Activated T-helper 1 cell treated with anti-CD3 and anti-CD28 coated beads, Interleukin-2, amount 50 U/mL, for 16 hours (primary cell): ENCODE measurements around the gene EME2.
A peak's percentile ranks its signal among the peaks of the same experiment; 100 is the strongest.

ENCODE experiments used
- DNase-seq, 2 donors: peaks; one replicate each; pipeline ENCODE4 v3.0.0-alpha.2; 2020; ENCODE audit warnings: low read depth in 1 of 2, low spot score in 1 of 2

EME2 gene

GRCh38 chr16:1766231-1766630 lies 6.4 kb upstream of the EME2 start:
- DNase-seq, result no peak

DNA sequence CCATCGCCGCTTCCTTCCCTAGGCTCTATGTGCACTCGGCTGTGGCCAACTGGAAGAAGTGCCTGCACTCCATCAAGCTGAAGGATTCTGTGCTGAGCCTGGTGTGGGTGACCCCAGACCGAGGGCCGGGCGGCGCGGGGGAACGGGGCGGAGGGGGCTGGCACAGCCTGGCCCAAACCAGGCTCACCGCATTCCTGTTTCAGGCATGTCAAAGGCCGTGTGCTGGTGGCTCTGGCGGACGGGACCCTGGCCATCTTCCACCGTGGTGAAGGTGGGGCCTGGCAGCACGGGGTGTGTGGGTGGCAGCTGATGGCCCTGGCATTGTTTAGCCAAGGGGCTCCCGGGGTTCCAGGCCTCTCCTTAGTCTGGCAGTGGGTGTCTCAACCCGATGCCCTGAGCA lies 5.9 kb upstream of the EME2 start:
- no peak for DNase-seq

DNA sequence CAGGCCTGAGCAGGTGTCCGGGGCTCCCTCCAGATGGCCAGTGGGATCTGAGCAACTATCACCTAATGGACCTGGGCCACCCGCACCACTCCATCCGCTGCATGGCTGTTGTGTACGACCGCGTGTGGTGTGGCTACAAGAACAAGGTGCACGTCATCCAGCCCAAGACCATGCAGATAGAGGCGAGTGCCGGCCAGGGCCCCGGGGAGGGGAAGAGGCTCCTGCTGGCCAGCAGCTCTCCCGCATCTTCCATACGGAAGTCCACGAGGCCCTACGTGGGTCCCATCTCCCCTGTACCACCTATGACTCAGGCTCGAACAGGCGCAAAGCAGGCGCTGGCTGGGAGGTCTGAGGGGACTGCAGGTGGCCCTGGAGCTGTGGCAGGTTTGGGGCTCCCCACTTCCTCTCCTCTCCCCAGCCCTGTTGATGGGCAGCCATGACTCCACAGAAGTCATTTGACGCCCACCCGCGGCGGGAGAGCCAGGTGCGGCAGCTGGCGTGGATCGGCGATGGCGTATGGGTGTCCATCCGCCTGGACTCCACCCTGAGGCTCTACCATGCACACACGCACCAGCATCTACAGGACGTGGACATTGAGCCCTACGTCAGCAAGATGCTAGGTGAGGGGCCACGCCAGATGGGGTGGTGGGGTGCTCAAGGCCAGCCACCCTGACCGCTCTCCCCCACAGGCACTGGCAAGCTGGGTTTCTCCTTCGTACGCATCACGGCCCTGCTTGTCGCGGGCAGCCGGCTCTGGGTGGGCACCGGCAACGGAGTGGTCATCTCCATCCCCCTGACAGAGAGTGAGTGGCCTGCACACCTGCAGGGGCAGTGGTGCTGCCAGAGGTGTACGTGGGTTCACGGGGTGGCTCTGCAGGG lies 5.3 kb upstream of the EME2 start:
- no peak for DNase-seq

DNA sequence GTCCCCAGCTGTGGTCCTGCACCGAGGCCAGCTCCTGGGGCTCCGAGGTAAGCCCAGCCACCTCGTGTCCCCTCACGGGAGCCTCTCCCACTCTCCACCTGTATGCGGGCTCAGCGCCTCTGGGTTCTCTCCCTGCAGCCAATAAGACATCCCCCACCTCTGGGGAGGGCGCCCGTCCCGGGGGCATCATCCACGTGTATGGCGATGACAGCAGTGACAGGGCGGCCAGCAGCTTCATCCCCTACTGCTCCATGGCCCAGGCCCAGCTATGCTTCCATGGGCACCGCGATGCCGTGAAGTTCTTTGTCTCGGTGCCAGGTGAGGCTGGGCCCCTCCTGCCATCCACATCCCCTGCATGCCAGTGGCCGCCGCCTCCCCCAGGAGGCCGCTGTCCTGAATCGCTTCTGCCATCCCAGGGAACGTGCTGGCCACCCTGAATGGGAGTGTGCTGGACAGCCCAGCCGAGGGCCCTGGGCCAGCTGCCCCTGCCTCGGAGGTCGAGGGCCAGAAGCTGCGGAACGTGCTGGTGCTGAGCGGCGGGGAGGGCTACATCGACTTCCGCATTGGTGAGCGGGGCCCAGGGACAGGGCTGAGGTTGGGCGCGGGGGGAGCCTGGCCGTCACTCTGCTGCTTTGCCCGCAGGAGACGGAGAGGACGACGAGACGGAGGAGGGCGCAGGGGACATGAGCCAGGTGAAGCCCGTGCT lies 4.4 kb upstream of the EME2 start:
- no peak for DNase-seq

GRCh38 chr16:1768767-1769401 lies 3.7 kb upstream of the EME2 start:
- no peak for DNase-seq

DNA sequence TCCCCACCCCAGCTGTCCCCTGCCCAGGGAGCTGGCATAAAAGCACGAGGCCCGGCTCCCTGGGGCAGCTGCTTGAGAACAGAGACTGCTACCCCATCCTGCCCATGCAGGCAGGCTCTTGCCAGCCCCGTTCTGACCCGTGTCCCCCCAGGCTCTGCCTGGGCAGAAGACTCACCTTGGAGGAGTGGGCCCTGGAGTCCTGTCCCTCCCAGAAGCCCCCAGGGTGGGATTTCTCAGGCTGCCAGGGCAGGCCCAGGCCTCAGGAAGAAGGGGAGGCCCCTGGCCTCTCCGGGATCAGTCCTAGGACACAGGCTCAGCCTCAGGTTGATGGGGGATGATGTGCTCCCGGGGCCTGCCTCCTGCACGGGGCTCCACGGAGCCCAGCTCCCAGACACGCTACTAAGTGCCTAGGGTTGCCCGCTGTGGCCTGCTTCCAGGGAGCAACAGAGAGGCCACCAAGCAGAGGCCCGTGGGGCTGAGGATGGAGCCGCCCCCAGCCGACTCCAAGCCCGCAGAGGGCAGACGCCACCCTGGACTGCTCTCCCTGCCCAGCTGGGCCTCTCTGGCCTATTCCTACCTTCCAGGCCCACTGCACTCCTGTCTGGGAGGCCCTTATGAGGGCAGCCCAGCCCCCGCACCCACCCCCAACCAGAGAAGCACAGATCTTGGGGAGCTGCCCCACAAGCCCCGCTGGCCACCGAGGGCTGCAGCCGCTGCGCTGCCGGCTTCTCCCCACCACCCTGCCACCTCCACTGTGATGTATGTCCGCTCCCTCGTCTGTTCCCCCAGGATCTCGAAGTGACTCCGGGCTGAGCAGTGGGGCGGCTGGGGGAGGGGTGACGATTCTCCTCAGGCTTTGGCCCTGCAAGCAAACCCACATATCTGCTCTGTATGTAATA lies 3.0 kb upstream of the EME2 start:
- no peak for DNase-seq

GRCh38 chr16:1770328-1771187 lies 2.1 kb upstream of the EME2 start:
- peak in 1 of 2 donors; percentile 42 for DNase-seq

DNA sequence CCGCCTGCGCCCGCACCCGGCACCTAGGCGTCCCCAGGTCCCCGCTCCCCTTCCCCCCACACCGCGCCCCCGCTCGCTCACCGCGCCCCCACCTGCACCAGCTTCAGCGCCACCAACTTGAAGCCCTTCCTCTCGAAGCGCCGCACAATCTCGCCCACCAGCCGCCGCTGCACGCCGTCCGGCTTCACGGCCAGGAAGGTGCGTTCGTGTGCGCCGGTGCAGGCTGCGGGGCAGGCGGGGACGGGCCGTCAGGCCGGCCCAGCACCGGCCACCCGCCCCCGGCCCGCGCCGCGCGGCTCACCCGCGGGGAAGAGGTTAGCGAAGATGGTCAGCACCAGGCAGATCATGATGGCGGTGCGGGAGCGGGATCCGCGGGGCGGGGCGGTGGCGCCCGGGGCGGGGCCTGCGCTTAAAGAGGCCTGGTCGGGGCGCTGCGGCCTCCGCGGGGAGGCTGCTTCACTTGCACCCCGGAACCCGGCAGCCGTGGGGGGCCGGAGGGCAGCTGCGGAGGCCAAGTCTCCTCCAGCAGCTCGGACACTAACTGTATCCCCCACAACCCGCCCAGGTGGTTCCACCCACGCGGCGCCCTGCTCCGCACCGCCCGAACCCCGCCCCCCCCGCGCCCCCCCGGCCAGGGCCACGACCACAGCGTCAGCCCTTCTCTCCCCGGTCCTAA lies 1.3 kb upstream of the EME2 start, which contains the start of gene NME3:
TSS of gene NME3 (minus strand) at position 356 of the 676 bp plus-strand sequence. CDS start at position 347, 9 bp downstream.
- DNase-seq, result peak; percentile 61 to 68

- DNase-seq, result no peak
Measured at GRCh38 chr16:1771864-1772361, 697 bp upstream of the EME2 start.

DNA sequence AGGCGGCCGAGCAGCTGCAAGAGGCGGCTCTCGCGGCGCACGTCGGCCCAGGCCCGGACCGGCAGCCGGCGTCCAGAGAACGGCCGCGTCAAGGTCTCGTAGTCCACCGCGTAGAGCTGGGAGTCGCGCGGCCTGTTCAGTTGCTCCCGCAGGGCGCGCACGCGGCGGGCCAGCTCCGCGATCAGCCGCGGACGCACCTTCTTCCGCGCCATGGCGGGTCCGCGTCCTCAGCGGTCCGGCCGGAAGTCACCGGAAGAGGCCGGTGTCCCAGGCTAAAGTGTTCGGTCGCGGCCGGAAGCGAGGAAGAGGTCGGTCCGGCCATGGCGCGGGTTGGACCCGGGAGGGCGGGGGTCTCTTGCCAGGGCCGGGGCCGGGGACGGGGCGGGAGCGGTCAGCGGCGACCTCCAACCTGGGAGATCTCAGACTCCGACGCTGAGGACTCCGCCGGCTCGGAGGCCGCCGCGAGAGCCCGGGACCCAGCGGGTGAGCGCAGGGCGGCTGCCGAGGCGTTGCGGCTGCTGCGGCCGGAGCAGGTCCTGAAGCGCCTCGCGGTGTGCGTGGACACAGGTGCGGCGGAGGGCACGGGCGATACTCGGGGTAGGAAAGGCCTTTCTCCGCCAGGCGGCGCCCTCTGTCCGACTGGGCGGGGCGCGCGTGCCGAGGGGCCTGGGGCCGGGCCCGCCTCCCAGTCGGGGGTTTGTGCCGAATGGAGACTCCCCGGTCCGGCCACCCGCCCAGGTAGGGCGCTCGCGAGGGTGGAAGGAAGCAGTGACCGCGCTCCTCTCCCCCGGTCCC lies 495 bp downstream of the EME2 start, which contains the start of gene MRPS34:
TSS of gene MRPS34 (minus strand) at position 227 of the 795 bp plus-strand sequence. CDS start at position 212, 15 bp downstream.
- DNase-seq, result peak; percentile 53 to 72

- no peak for DNase-seq
Measured at GRCh38 chr16:1773703-1774447, 1.3 kb downstream of the EME2 start.

GRCh38 chr16:1774448-1774780 lies 1.8 kb downstream of the EME2 start:
- DNase-seq, result no peak

- DNase-seq, result no peak
Measured at GRCh38 chr16:1775006-1775845, 2.6 kb downstream of the EME2 start.

DNA sequence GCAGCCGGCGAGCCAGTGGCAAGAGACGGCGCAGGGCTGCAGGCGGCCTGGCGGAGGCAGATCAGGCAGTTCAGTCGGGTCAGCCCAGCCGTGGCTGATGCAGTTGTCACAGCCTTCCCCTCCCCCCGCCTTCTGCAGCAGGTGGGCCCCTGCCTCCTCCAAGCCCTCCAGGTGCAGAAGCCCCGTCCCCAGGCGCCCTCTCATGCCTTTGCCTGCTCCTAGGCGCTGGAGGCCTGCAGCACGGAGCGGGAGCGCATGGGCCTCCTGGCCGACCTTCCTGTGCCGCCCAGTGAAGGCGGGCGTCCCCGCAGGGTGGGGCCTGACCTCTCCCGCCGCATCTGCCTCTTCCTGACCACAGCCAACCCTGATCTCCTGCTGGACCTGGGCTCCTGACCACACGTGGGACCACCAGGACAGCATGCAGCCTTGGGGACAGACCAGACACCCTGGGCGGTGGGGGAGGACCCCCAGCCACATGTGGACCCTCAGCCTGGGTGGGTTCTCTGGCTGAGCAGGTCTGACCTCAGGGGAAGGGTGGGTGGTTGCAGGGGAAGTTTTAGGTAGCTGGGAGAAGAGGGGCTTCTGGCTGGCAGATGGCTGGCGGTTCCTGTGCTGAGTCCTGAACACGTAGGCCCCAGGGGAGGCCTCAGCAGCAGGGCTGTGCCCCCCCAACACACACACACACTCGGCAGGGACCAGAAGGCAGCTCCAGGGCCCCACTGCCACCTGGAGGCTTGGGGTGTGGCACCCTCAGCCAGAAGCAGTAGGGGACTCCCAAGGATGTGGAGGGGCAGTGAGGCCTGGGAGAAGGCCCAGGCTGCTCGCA lies 3.4 kb downstream of the EME2 start:
- no peak for DNase-seq

DNA sequence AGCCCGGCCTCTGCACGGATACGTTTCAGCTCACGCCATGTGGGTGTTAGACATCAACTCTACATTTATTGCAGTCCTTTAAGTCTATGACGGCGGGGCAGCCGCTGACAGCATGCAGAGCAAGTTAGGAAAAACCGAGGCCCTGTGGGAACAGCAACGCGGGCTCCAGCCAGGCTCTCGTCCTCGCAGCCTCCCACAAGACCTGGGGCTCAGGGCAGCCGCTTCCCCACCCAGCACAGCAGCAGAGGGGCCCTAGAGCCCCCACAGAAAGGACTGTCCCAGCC lies 4.0 kb downstream of the EME2 start:
- DNase-seq, result no peak

- DNase-seq, result no peak
Measured at GRCh38 chr16:1776991-1777374, 4.4 kb downstream of the EME2 start.
